Smooth muscle cell of trachea (primary cell): ENCODE measurements around the gene MCF2L. TPM values are rescaled to one million over a fixed set of nuclear protein-coding genes. Genes with fewer than 3 reads are reported as not detected.

Experiments used
- total RNA-seq: library from RNA; depleted of rRNA; stranded (reverse); fragments of >200 nt; gene quantifications from 2 replicates; pipeline ENCODE4 v1.2.1, GENCODE V29; 2014

Gene MCF2L, protein sequence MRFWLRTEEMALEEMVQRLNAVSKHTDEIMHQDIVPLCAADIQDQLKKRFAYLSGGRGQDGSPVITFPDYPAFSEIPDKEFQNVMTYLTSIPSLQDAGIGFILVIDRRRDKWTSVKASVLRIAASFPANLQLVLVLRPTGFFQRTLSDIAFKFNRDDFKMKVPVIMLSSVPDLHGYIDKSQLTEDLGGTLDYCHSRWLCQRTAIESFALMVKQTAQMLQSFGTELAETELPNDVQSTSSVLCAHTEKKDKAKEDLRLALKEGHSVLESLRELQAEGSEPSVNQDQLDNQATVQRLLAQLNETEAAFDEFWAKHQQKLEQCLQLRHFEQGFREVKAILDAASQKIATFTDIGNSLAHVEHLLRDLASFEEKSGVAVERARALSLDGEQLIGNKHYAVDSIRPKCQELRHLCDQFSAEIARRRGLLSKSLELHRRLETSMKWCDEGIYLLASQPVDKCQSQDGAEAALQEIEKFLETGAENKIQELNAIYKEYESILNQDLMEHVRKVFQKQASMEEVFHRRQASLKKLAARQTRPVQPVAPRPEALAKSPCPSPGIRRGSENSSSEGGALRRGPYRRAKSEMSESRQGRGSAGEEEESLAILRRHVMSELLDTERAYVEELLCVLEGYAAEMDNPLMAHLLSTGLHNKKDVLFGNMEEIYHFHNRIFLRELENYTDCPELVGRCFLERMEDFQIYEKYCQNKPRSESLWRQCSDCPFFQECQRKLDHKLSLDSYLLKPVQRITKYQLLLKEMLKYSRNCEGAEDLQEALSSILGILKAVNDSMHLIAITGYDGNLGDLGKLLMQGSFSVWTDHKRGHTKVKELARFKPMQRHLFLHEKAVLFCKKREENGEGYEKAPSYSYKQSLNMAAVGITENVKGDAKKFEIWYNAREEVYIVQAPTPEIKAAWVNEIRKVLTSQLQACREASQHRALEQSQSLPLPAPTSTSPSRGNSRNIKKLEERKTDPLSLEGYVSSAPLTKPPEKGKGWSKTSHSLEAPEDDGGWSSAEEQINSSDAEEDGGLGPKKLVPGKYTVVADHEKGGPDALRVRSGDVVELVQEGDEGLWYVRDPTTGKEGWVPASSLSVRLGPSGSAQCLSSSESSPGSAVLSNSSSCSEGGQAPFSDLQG
- total RNA-seq, result 0.15 and 0.33 TPM in 2 replicates

GRCh38 chr13:112968910-112969691 is at the start of gene MCF2L:
Gene MCF2L (plus strand): TSS chr13:112969214. CDS start chr13:112969380, 166 bp downstream.

GRCh38 chr13:113105032-113105920 is 136.3 kb downstream of the MCF2L start, which contains the start of gene F7:
Gene F7 (plus strand): TSS chr13:113105791. CDS start chr13:113105842, 51 bp downstream.

DNA sequence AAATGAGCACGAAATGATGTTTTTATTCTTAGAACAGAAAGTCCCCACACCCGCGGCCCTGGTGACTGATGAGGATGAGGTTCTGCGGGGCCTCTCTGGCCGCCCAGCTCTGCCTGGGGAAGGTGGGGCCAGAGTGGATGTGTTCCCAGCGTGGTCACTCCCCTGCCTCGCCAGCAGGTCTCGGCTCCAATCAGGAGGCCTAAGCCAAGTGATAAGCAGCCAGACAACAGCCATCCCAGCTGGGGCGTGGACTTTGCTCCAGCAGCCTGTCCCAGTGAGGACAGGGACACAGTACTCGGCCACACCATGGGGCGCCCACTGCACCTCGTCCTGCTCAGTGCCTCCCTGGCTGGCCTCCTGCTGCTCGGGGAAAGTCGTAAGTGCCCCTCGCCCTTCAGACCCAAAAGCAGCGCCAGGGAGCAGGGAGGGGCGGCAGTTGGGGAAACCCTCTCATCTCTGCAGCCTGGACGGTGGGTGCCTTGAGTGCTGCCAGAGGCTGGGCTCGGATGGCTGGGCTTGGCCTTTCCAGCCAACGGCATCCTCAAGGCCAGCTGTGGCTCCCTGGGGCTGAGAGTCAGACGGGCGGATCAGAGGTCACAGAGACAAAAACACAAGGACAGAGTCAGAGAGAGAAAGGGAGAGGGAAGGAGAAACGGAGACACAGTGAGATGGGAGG is 153.7 kb downstream of the MCF2L start, which contains the start of gene F10:
TSS of gene F10 (plus strand) at position 250 of the 676 bp plus-strand sequence. CDS start at position 307, 57 bp downstream.

Other genes starting within 250 kb of the MCF2L start
- under 0.01 TPM in 1 of 2 replicates, not detected in the other for gene F7, start 136.6 kb downstream of the MCF2L start, total RNA-seq
- 9.3 and 33.4 TPM in 2 replicates for gene F10, start 153.6 kb downstream of the MCF2L start, total RNA-seq
- gene PROZ, start 189.4 kb downstream of the MCF2L start, total RNA-seq, result not detected in 2 replicates
- gene PCID2, start 239.5 kb downstream of the MCF2L start, total RNA-seq, result 90.1 and 99.3 TPM in 2 replicates
- 170 and 190 TPM in 2 replicates for gene CUL4A, start 240.4 kb downstream of the MCF2L start, total RNA-seq